CD4-positive, alpha-beta T cell treated with Interleukin-1 beta for 1 hour (primary cell): ENCODE results near the gene DESI2.
"Not testable (repeated sequence)": the region's sequence is repeated elsewhere in the genome, so short reads cannot be mapped to it uniquely, and the experiment has no call there.

ENCODE experiments used
- DNase-seq, 2 donors: peaks; one replicate each; pipeline ENCODE4 v3.0.0-alpha.2; 2020 to 2022

Gene DESI2

GRCh38 chr1:244709076-244709475, 56.1 kb downstream of the DESI2 start:
- no peak for DNase-seq

GRCh38 chr1:244709476-244710368, 56.8 kb downstream of the DESI2 start:
- DNase-seq, result no peak

GRCh38 chr1:244710474-244711062, 57.6 kb downstream of the DESI2 start:
- DNase-seq, result no peak

GRCh38 chr1:244712669-244713068, 59.7 kb downstream of the DESI2 start:
- DNase-seq, result no peak

GRCh38 chr1:244713332-244713731, 60.4 kb downstream of the DESI2 start:
- DNase-seq, result no peak

- no peak for DNase-seq
These were observed 75.0 kb downstream of the DESI2 start for GRCh38 chr1:244727871-244728474.

- peak; percentile 3 to 14 for DNase-seq
These were observed 77.4 kb downstream of the DESI2 start for GRCh38 chr1:244730153-244730933.

GRCh38 chr1:244730934-244731434, 78.1 kb downstream of the DESI2 start:
- DNase-seq, result no peak

- DNase-seq, result no peak
These were observed 78.7 kb downstream of the DESI2 start for GRCh38 chr1:244731651-244732050.

- DNase-seq, result no peak
These were observed 80.0 kb downstream of the DESI2 start for GRCh38 chr1:244732851-244733450.

- DNase-seq, result no peak
These were observed 82.5 kb downstream of the DESI2 start for GRCh38 chr1:244735404-244735803.

GRCh38 chr1:244735876-244736561, 83.1 kb downstream of the DESI2 start:
- no peak for DNase-seq

- not testable (repeated sequence) for DNase-seq
These were observed 86.2 kb downstream of the DESI2 start for GRCh38 chr1:244739140-244739539.

- not testable (repeated sequence) for DNase-seq
These were observed 87.2 kb downstream of the DESI2 start for GRCh38 chr1:244740027-244740617.

GRCh38 chr1:244741692-244742091, 88.8 kb downstream of the DESI2 start:
- DNase-seq, result no peak

GRCh38 chr1:244749230-244750016, 96.5 kb downstream of the DESI2 start:
- no peak for DNase-seq

- DNase-seq, result no peak
These were observed 98.5 kb downstream of the DESI2 start for GRCh38 chr1:244751271-244751895.

- no peak for DNase-seq
These were observed 102.7 kb downstream of the DESI2 start for GRCh38 chr1:244755673-244756072.

- DNase-seq, result no peak
These were observed 104.4 kb downstream of the DESI2 start for GRCh38 chr1:244757091-244757939.
